Measurements from ENCODE around the gene KRTAP1-3.

- no peak for TF ChIP-seq CTCF (conservative IDR thresholded peaks at IDR 0.05; ENCODE audit: low read length)
- no peak for TF ChIP-seq EZH2phosphoT487 (IDR thresholded peaks at IDR 0.05; ENCODE audit: borderline replicate concordance, low read depth, low read length)
Measured at GRCh38 chr17:41009301-41009760, 25.3 kb downstream of the KRTAP1-3 start.

Measured in OCI-LY7 (cell line).